HepG2 (cell line): ENCODE data around the gene GPR15LG. TPM values are rescaled to one million over a fixed set of nuclear protein-coding genes. Genes with fewer than 3 reads are reported as not detected.

ENCODE experiments used
- ATAC-seq: fragments of 200-7000 bp; cut with Tn5 transposase; 3 replicates; pipeline ENCODE4 v1.9.1; 2020; ENCODE audit warnings: mild to moderate bottlenecking, moderate library complexity
- BruUV-seq: library from RNA; stranded (reverse); fragments of 400-500 nt; replicated peaks from 2 replicates; lab custom pipeline; 2021; lab: Mats Ljungman, UMichigan
- CTCF ChIA-PET: fragments of 300-600 bp; formaldehyde crosslinking; extraction: SDS; loops from one replicate; lab custom pipeline; 2021; ENCODE audit warnings: low total read pairs, inconsistent platforms, low intra/inter-chr PET ratio; lab: Yijun Ruan, JAX
- POLR2A ChIA-PET: fragments of 350-600 bp; sonication (Branson Sonifier 250); formaldehyde crosslinking; loops from one replicate; lab custom pipeline; 2020; ENCODE audit warnings: antibody characterized with exemption, inconsistent platforms; lab: Yijun Ruan, JAX
- DNase-seq: peaks from one replicate; pipeline ENCODE4 v3.0.0-alpha.2; 2015; ENCODE audit warnings: low spot score
- FAIRE-seq: peaks from 3 replicates; lab custom pipeline; 2011; peaks lifted over from hg19 to GRCh38; lab: Jason Lieb, UNC
- H2AFZ ChIP-seq: one replicate; pipeline ENCODE4 v1.6.1; 2011; ENCODE audit warnings: low read length, inconsistent platforms
- H3K27ac ChIP-seq: fragments of 300-600 bp; 3 replicates; pipeline ENCODE4 v1.8.0; 2011; ENCODE audit warnings: mixed run types, mild to moderate bottlenecking, mixed read lengths, low read length, inconsistent platforms; ENCODE audit not compliant: insufficient read depth; ENCODE audit errors: extremely low read length
- H3K27me3 ChIP-seq, 2 experiments: fragments of 200-600 bp in 1 of 2; 2 replicates in 1 of 2; 3 replicates in 1 of 2; pipeline versions ENCODE4 v1.6.0 to v1.8.0; 2011; ENCODE audit warnings: low read length in 2 of 2, mild to moderate bottlenecking in 2 of 2, moderate library complexity in 2 of 2, inconsistent platforms in 1 of 2; ENCODE audit not compliant: insufficient read depth in 2 of 2, control insufficient read depth in 1 of 2
- H3K36me3 ChIP-seq, 2 experiments: fragments of 200-600 bp in 1 of 2; replicated peaks in 1 of 2; 2 replicates in 1 of 2; 3 replicates in 1 of 2; pipeline versions ENCODE4 v1.5.1 to v1.8.0; 2011; ENCODE audit warnings: low read length in 2 of 2, inconsistent platforms in 1 of 2; ENCODE audit not compliant: insufficient read depth in 2 of 2, control insufficient read depth in 1 of 2
- H3K4me1 ChIP-seq: 2 replicates; pipeline ENCODE4 v1.5.1; 2012; ENCODE audit warnings: low read length, inconsistent platforms; ENCODE audit not compliant: insufficient read depth
- H3K4me2 ChIP-seq: 2 replicates; pipeline ENCODE4 v1.6.0; 2011; ENCODE audit warnings: low read depth, low read length, inconsistent platforms
- H3K4me3 ChIP-seq, 3 experiments: fragments of 200-600 bp in 1 of 3; sonication (generic), shearing (Covaris generic) in 1 of 3; replicated peaks in 1 of 3; 2 replicates each; pipeline ENCODE4 v1.5.1; 2011 to 2016; ENCODE audit warnings: low read length in 3 of 3, inconsistent platforms in 2 of 3, low read depth in 2 of 3, mild to moderate bottlenecking in 2 of 3, control low read depth in 1 of 3, mixed read lengths in 1 of 3; ENCODE audit not compliant: insufficient read depth in 1 of 3
- H3K79me2 ChIP-seq: one replicate; pipeline ENCODE4 v1.6.1; 2011; ENCODE audit warnings: low read length, inconsistent platforms; ENCODE audit not compliant: insufficient read depth
- H3K9ac ChIP-seq: 2 replicates; pipeline ENCODE4 v1.6.0; 2011; ENCODE audit warnings: mild to moderate bottlenecking, low read depth, low read length, inconsistent platforms; ENCODE audit not compliant: insufficient read depth
- H3K9me3 ChIP-seq: 2 replicates; pipeline ENCODE4 v1.5.1; 2012; ENCODE audit warnings: mild to moderate bottlenecking, low read length
- H4K20me1 ChIP-seq: 2 replicates; pipeline ENCODE4 v1.6.0; 2011; ENCODE audit warnings: inconsistent platforms, mild to moderate bottlenecking, low read length, moderate library complexity; ENCODE audit not compliant: insufficient read depth
- PLSCR1 ChIP-seq: sonication (generic); formaldehyde crosslinking; IDR thresholded peaks from 2 replicates; pipeline ENCODE4 v1.5.0; 2020; ENCODE audit warnings: missing genetic modification reagents, mild to moderate bottlenecking, borderline replicate concordance
- REPIN1 ChIP-seq: sonication (generic); formaldehyde crosslinking; IDR thresholded peaks from 2 replicates; pipeline ENCODE4 v1.8.0; 2022; ENCODE audit warnings: missing genetic modification reagents, low read depth, mild to moderate bottlenecking, borderline replicate concordance
- SKI ChIP-seq: fragments of 450-650 bp; IDR thresholded peaks from one replicate; pipeline ENCODE4 v1.6.1; 2018; ENCODE audit warnings: mild to moderate bottlenecking; ENCODE audit not compliant: partially characterized antibody
- SP5 ChIP-seq: IDR thresholded peaks from 2 replicates; pipeline ENCODE4 v1.6.1; 2016; ENCODE audit warnings: low read depth, borderline replicate concordance
- ZFP36L2 ChIP-seq: sonication (generic); formaldehyde crosslinking; IDR thresholded peaks from 2 replicates; pipeline ENCODE4 v1.4.0; 2020; ENCODE audit warnings: missing genetic modification reagents
- ZNF331 ChIP-seq: sonication (generic); formaldehyde crosslinking; IDR thresholded peaks from 2 replicates; pipeline ENCODE4 v1.4.0; 2020; ENCODE audit warnings: missing genetic modification reagents
- WGBS: methylation state at CpG from one replicate; pipeline ENCODE4 v1.1.6; 2017; ENCODE audit warnings: low lambda C conversion rate; 5-methylcytosine and 5-hydroxymethylcytosine counted together
- in situ Hi-C: cut with HindIII; loops from 2 replicates; pipeline ENCODE4 v1.10.0; 2017; ENCODE audit warnings: low pct_unique_long_range_greater_than_20kb; ENCODE audit not compliant: extremely low pct_ligation_motif_present
- intact Hi-C: fragments of 100-400 bp; cut with micrococcal nuclease; formaldehyde crosslinking; loops from one replicate; pipeline ENCODE4 v1.10.0; 2022; ENCODE audit not compliant: unreplicated experiment
- polyA plus RNA-seq, 8 experiments: library from polyadenylated mRNA; depleted of rRNA in 3 of 8; stranded (reverse) in 7 of 8; unstranded in 1 of 8; fragments of >200 nt; fragmentation: Illumina TruSeq in 4 of 8; extraction: Trizol in 4 of 8; gene quantifications; 2 replicates each; pipeline versions ENCODE4 v1.2.1 to v1.2.3, GENCODE V29; 2011 to 2016; ENCODE audit warnings: low read depth in 4 of 8, missing spikeins in 1 of 8, mixed read lengths in 1 of 8; ENCODE audit not compliant: insufficient read depth in 1 of 8
- total RNA-seq, 5 experiments: library from RNA; depleted of rRNA; stranded (reverse); fragments of >200 nt; fragmentation: Illumina TruSeq; extraction: Trizol; gene quantifications; 2 replicates each; pipeline ENCODE4 v1.2.3, GENCODE V29; 2016; ENCODE audit warnings: low read depth in 1 of 5
- TF ChIP-seq, protein P1 (sequence below): sonication (generic); formaldehyde crosslinking; IDR thresholded peaks from 2 replicates; pipeline ENCODE4 v1.8.1; 2023; ENCODE audit warnings: mild to moderate bottlenecking, missing genetic modification reagents

Gene GPR15LG
- total and polyA plus RNA-seq, 2 of the 13 experiments (the other 11 are each of a cell fraction or from before 2014, with no cell fraction given) = not detected

- ChIA-PET CTCF (interaction anchor here (1.2 to 3.7 kb wide), 2 partner anchors 80 to 179 kb away, joined by 4 to 22 read pairs; no protein-coding TSS in a partner anchor), POLR2A (no interaction called here)
- Histone ChIP-seq H3K27ac (no peak overlapping the region), H3K9ac (no peak overlapping the region), H3K4me1 (no peaks in the 10 kb centered on the region), H3K4me3 (no peak overlapping the region), H3K9me3 (no peaks in the 10 kb centered on the region), H4K20me1 (no peaks in the 10 kb centered on the region), H3K27me3 (peaks cover 1 to 13% of the 10 kb centered on the region in 2 experiments; a peak in 3 of 5 replicates), H3K79me2 (no peaks in the 10 kb centered on the region), H3K4me2 (no peak overlapping the region), H3K36me3 (no peaks in the 10 kb centered on the region), H2AFZ (no peak overlapping the region)
- WGBS = 7% methylated on average over 6 of the region's 6 CpGs
- in situ Hi-C loops (loop anchor here (5.0 kb wide), 1 partner anchor 74 kb away; no protein-coding TSS in a partner anchor), intact Hi-C loops (loop anchor here (1.0 kb wide), 3 partner anchors 58 to 130 kb away; no protein-coding TSS in a partner anchor)
- BruUV-seq = no TSS peak
- TF ChIP-seq SKI (no peak), ZNF331 (no peak), SP5 (no peak), REPIN1 (CRISPR knock-in tag) (no peak), ZFP36L2 (CRISPR knock-in tag) (no peak), PLSCR1 (CRISPR knock-in tag) (no peak)
- TF ChIP-seq, protein P1, sequence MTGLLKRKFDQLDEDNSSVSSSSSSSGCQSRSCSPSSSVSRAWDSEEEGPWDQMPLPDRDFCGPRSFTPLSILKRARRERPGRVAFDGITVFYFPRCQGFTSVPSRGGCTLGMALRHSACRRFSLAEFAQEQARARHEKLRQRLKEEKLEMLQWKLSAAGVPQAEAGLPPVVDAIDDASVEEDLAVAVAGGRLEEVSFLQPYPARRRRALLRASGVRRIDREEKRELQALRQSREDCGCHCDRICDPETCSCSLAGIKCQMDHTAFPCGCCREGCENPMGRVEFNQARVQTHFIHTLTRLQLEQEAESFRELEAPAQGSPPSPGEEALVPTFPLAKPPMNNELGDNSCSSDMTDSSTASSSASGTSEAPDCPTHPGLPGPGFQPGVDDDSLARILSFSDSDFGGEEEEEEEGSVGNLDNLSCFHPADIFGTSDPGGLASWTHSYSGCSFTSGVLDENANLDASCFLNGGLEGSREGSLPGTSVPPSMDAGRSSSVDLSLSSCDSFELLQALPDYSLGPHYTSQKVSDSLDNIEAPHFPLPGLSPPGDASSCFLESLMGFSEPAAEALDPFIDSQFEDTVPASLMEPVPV (CRISPR knock-in tag) = no peak
- no peak for FAIRE-seq
- ATAC-seq = no peak
- no peak for DNase-seq
Measured at GRCh38 chr10:84205853-84206525, 32.4 kb downstream of the GPR15LG start.
